HL-60 (cell line): ENCODE results near the gene NOTCH2.

ENCODE experiments used
- DNase-seq, 2 experiments: peaks; one replicate each; pipeline ENCODE4 v3.0.0-alpha.2; 2010 to 2020; ENCODE audit warnings: low read depth in 1 of 2, low spot score in 1 of 2
- H3K27ac ChIP-seq: fragments of 250-450 bp; sonication (Bioruptor Pico); replicated peaks from 2 replicates; pipeline ENCODE4 v1.5.1; 2020; ENCODE audit warnings: mild to moderate bottlenecking, moderate library complexity
- H3K27me3 ChIP-seq: fragments of 250-450 bp; sonication (Bioruptor Pico); 2 replicates; pipeline ENCODE4 v1.5.1; 2021; ENCODE audit warnings: mild to moderate bottlenecking, moderate library complexity; ENCODE audit not compliant: insufficient read depth, poor library complexity, severe bottlenecking
- H3K4me3 ChIP-seq: replicated peaks from 2 replicates; pipeline ENCODE4 v1.5.1; 2011; ENCODE audit warnings: mild to moderate bottlenecking, control low read depth, low read length; ENCODE audit not compliant: insufficient read depth
- CTCF ChIP-seq: IDR thresholded peaks from one replicate; pipeline ENCODE4 v1.5.1; 2011; ENCODE audit warnings: low read length, control low read depth, inconsistent platforms; ENCODE audit not compliant: insufficient read depth
- GABPA ChIP-seq: IDR thresholded peaks from 2 replicates; pipeline ENCODE4 v1.6.1; 2012; ENCODE audit warnings: low read depth
- POLR2AphosphoS5 ChIP-seq: IDR thresholded peaks from 2 replicates; pipeline ENCODE4 v1.6.1; 2012; ENCODE audit warnings: low read depth
- SPI1 ChIP-seq: IDR thresholded peaks from 2 replicates; pipeline ENCODE4 v1.6.1; 2012; ENCODE audit warnings: low read depth, mild to moderate bottlenecking, borderline replicate concordance
- TF ChIP-seq, protein P1 (sequence below): IDR thresholded peaks from 2 replicates; pipeline ENCODE4 v1.6.1; 2012; ENCODE audit warnings: low read depth; ENCODE audit not compliant: insufficient replicate concordance

NOTCH2 gene

GRCh38 chr1:119954476-119955422 is 114.7 kb downstream of the NOTCH2 start:
- no peak overlapping the region for H3K27ac ChIP-seq
- H3K4me3 ChIP-seq = no peak overlapping the region
- no peaks in the 10 kb centered on the region for H3K27me3 ChIP-seq
- DNase-seq = no peak
- TF ChIP-seq GABPA = no peak
- TF ChIP-seq POLR2AphosphoS5 = no peak
- TF ChIP-seq, protein P1, sequence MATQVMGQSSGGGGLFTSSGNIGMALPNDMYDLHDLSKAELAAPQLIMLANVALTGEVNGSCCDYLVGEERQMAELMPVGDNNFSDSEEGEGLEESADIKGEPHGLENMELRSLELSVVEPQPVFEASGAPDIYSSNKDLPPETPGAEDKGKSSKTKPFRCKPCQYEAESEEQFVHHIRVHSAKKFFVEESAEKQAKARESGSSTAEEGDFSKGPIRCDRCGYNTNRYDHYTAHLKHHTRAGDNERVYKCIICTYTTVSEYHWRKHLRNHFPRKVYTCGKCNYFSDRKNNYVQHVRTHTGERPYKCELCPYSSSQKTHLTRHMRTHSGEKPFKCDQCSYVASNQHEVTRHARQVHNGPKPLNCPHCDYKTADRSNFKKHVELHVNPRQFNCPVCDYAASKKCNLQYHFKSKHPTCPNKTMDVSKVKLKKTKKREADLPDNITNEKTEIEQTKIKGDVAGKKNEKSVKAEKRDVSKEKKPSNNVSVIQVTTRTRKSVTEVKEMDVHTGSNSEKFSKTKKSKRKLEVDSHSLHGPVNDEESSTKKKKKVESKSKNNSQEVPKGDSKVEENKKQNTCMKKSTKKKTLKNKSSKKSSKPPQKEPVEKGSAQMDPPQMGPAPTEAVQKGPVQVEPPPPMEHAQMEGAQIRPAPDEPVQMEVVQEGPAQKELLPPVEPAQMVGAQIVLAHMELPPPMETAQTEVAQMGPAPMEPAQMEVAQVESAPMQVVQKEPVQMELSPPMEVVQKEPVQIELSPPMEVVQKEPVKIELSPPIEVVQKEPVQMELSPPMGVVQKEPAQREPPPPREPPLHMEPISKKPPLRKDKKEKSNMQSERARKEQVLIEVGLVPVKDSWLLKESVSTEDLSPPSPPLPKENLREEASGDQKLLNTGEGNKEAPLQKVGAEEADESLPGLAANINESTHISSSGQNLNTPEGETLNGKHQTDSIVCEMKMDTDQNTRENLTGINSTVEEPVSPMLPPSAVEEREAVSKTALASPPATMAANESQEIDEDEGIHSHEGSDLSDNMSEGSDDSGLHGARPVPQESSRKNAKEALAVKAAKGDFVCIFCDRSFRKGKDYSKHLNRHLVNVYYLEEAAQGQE = no peak
- TF ChIP-seq SPI1 = no peak
- TF ChIP-seq CTCF = no peak

GRCh38 chr1:119953266-119953998 is 116.0 kb downstream of the NOTCH2 start:
- DNase-seq = no peak
- TF ChIP-seq SPI1 (no peak), POLR2AphosphoS5 (no peak), GABPA (no peak), CTCF (no peak)
- TF ChIP-seq, protein P1 = no peak
- H3K4me3 ChIP-seq = no peak overlapping the region
- no peaks in the 10 kb centered on the region for H3K27me3 ChIP-seq
- no peak overlapping the region for H3K27ac ChIP-seq

GRCh38 chr1:119952496-119952895 is 117.0 kb downstream of the NOTCH2 start:
- no peak overlapping the region for H3K4me3 ChIP-seq
- TF ChIP-seq, protein P1 = no peak
- no peak for TF ChIP-seq CTCF
- TF ChIP-seq POLR2AphosphoS5 = no peak
- no peak for TF ChIP-seq SPI1
- TF ChIP-seq GABPA = no peak
- H3K27ac ChIP-seq = no peak overlapping the region
- no peak for DNase-seq
- no peaks in the 10 kb centered on the region for H3K27me3 ChIP-seq
